Measurements from ENCODE around the gene RGS6.

Gene RGS6

DNA sequence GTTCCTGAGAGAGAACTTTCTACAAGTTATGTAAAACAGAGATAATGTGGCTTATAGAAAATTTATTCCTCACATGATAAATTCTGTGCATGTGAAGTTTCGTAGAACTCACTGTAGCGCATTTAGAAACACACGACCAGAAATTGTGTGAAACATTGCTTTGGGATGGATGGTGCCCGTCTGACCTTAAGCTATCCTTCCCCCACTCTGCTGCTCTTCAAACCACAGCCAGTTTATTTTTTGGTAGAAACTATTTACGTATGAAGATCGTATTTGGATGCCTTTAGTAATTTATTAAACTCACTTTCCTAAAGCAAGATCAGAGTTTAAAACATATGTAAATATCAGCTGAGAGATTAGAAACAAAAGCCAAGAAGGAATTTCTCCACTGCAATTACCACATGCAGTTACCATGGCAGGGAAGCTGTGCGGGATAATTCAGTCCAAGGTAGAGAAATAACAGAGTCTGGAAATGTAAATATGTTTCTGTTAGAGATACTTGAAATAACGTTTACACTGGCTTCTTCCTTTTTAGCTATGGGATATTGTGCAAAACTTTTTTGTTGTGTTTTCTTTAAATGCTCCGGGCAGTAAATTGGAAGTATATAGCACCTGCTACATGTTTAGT is 382.7 kb downstream of the RGS6 start:
- DNase-seq (ENCODE audit: low read depth), result no peak

DNA sequence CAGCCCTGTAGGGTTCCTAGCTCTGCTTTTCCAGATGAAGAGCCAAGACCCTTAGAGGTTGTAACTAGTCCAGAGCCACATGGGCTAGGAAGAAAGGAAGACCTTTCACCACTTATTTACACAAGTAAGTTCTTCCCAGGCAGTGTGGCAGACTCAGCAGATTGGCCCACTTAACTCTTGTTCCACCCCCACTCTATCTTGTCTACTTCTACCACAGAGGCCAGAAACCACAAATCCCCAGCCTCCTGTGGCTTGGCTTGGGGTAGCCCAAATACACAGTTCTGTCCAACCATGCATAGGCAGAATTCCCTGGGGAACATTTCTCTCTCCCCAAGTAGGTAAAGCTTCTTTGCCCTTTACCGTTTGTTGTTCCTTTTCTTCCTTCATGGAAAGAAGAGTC is 383.5 kb downstream of the RGS6 start:
- no peak for DNase-seq (ENCODE audit: low read depth)

DNA sequence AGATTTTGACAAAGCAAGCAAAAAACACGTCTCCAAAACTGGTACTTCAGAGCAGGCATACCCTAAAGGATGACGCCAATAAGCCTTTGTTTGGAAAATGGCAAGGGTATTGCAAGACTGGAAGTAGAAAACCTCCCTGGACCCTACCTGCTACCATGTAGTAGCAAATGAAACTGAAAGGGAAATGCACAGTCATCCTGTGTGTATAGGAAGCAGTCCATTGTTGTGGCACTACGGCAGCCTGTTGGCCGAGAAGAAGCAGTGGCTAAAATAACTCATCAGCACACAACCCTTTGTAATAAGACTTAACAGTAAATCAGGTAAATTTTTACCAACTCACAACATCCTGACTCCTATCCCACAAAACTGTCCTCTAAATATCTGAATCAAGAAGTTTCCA is 386.4 kb downstream of the RGS6 start:
- DNase-seq (ENCODE audit: low read depth), result no peak

DNA sequence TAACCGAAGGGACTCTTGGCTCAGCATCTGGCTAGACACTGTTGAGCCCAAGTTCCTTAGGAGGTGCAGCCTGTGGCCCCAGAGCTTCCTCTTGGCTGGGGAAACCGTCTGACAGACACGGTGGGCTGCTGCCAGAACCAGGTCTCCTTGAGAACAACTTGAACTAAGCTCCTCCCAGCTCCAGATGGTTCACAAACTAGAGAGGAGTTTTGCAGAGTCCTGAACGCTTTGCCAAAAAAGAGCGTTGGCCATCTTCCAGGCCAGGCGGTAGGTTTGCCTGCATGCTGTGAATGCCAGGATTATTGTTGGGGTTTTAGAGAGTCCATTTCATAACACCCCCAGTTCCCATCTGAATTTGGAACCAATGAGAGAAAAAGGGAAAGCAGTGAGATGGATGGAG is 399.8 kb downstream of the RGS6 start:
- no peak for DNase-seq (ENCODE audit: low read depth)

DNA sequence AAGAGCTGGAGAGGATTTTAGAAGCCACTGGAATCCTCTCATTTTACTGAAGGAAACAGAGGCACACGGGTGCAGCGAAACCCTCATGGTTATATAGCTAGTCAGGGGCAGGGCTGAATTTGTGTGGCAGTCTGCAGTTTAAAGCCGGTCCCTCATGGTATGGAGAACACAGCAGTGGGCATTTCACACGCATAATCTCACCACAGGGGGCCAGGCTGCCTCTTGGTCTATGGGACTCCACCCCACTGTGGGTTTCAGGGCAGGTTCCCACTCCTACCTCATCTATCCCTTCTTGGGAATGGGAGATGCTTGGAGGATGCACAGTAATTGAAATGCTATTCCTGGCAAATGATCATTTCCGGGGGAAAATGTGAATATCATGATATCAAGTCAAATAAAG is 400.6 kb downstream of the RGS6 start:
- no peak for DNase-seq (ENCODE audit: low read depth)

DNA sequence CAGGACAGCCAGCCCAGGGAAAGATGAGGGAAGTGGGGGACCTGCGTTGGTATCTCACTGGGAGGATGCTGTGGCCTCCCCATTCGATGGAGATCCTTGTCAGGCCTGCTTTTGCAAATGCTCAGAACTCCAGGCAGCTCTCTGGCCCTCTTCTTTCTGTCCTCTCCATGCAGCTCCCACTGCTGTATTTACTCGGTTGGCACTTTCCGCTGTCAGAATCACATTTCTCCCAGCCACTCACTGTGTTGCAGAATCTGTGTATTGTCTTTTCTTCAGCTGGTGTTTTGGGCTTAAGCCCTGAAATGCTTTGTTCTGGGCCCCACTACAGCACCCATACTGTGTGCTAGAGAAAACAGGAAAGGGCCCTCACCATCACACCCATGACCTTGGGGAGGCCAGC is 401.1 kb downstream of the RGS6 start:
- DNase-seq (ENCODE audit: low read depth), result no peak

DNA sequence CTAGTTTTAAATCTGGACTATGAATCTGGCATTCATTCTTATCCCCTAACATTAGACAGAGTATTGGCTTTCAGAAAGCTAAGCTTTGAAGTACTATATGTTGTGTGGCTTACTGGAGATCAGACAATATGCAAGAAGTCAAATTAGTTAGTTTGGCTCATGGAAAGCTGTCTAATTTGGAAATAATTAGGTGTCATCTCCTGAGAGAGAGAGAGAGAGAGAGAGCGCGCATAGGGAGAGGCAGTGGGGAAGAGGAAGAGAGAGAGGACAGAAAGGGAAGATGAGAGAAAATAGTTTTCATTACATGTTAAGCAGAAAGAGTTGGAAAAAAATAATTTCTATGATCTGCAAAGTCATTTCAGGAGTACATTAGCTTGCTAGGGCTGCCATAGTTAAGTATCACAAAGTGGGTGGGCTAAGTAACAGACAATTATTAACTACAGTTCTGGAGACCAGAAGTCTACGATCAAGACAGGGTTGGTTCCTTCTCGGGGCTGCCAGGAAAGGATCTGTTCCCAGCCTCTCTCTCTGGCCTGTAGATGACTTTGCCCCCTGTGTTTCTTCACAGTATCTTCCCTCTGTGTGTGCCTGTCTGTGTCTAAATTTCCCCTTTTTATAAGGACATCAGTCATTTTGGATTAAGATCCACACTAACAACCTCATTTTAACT is 404.2 kb downstream of the RGS6 start:
- DNase-seq (ENCODE audit: low read depth), result no peak

DNA sequence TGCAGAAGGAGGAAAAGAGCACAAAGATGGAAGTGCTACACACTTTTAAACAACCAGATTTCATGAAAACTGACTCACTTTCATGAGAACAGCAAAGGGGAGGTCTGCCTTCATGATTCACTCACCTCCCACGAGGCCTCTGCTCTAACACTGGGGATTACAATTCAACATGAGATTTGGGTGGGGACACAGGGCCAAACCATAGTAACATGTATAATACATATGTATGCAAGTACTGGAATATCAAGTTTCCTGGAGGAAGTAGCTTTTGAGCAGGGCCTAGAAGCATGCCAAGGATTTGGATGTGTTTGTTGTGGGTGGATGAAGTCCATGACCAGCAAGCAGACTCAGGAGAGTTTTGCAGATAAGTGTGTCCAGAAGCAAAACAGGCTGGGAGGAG is 409.0 kb downstream of the RGS6 start:
- no peak for DNase-seq (ENCODE audit: low read depth)

DNA sequence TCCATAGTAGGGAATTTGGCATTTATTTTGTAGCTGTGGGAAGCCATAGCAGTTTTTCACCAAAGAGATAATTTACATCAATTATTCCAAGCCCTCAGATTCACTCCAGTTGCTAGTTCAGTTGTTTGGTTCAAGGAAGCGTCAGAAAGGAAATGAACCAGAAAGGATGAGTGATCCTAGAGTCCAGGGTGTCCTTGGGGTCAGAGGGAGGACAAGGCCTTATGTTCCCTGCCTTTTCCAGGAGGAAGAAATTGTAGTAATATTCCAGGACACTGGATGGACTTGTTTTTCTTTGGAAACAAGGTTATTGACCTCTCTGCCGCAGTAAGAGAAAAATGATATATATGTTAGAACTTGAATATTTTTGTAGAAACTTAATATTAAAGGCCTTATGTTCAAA is 409.5 kb downstream of the RGS6 start:
- no peak for DNase-seq (ENCODE audit: low read depth)

DNA sequence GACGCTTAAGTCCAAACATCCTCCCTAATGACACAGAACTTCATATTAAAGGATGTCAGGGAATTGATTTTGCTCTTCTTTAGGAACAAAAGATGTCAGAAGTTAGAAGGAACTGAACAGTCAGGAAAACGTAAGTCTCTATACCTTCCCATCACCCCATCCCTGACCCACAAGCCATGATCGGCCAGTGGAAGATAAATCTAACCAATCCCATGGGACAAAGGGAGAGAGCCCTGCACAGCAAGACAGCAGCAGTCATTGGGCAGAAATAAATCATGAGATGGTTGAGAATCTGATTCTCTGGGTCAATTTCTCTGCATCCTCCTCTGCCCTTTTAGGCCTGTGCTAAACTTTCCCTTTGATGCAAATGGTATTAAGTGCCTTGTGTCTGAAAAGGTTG is 414.9 kb downstream of the RGS6 start:
- no peak for DNase-seq (ENCODE audit: low read depth)

DNA sequence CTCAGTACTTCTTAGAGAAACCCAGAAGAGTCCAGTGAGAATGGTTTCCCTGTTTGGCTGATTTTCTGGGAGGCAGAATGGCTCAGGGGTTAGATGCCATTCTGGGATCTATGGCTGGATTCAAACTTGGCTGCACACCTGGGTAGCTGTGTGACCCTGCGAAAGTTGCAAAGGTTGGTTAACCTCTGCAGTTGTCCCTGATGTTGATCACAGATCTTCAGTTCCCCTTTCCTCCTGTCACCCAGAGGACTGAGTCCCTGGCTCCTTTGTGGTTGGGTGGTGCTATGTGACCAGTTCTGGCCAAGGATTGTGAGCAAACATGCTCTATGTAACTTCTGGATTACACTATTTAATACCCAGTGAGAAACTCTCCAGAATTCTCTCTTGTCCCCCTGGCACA is 418.0 kb downstream of the RGS6 start:
- DNase-seq (ENCODE audit: low read depth), result no peak

DNA sequence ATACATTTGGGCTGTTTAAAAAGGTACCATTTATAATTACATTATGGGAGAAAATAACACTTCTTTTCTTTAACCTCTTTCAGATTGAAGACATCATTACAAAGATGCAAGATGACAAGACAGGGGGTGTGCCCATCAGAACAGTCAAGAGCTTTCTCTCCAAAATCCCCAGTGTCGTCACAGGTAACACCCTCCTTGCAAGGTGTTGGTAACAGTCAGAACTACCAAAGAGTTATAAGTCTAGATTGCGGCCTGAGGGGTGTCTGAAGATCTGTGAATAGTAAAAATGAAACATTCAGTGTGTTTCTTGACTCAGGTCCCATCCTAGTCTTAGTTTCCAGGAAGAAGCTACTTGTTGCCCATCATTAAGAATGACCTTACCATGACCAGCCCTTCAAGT is 419.8 kb downstream of the RGS6 start:
- no peak for DNase-seq (ENCODE audit: low read depth)

DNA sequence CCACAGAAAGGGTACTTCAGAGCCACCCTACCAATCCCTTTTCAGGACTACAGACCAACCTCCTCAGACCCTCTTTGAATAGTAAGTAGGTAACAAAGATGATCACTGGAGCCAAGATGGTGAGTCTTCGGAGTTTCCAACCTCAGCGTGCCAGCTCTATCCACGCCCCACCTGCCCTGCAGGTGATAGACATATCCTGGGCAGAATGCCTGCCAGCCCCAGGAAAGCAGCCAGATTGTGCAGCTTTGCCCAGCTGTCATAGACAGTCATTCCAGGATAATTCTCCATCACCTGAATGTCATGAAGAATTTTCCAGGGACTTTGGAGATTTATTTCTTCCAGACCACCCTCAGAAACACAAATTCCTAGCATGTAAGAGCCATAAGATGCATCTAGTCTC is 434.4 kb downstream of the RGS6 start:
- DNase-seq (ENCODE audit: low read depth), result no peak

DNA sequence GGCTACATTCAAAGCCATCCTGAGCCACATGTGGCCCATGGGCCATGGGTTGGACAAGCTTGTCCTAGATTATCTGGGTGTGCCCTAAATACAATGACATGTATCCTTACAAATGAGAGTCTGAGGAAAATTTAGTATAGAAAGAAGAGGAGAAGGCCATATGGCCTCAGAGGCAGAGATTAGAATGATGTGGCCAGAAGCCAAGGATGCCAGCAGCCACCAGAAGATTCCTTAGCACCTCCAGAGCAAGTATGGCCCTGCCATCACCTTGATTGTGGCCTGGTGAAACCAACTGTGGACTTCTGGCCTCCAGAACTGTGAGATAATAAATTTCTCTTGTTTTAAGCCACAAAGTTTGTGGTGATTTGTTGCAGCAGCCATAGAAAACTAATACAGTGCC is 436.9 kb downstream of the RGS6 start:
- DNase-seq (ENCODE audit: low read depth), result no peak

DNA sequence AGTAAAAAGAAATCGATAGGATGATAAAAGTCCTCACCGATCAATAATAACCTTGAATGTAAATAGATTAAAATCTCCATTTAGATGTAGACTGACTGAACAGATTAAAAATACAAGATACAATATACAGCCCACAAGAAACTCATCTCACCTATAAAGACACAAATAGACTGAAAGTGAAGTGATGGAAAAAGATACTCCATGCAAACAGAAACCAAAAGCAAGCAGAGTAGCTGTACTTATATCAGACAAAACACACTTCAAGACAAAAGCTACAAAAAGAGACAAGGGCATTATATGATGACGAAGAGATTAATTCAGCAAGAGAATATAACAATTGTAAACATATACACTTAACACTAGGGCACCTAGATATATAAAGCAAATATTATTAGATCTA is 444.8 kb downstream of the RGS6 start:
- no peak for DNase-seq (ENCODE audit: low read depth)

DNA sequence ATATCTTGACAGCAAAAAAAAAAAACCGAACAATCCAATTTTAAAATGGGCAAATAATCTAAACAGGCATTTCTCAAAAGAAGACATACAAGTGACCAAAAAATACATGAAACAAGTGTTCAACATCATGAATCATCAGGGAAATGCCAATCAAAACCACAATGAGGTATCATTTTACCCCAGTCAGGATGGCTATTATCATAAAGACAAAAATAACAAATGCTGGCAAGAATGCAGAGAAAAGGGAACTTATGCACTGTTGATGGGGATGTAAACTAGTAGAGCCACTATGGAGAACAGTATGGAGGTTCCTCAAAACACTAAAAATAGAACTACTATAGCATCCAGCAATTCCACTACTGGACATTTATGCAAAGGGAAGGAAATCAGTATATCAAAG is 448.2 kb downstream of the RGS6 start:
- no peak for DNase-seq (ENCODE audit: low read depth)

DNA sequence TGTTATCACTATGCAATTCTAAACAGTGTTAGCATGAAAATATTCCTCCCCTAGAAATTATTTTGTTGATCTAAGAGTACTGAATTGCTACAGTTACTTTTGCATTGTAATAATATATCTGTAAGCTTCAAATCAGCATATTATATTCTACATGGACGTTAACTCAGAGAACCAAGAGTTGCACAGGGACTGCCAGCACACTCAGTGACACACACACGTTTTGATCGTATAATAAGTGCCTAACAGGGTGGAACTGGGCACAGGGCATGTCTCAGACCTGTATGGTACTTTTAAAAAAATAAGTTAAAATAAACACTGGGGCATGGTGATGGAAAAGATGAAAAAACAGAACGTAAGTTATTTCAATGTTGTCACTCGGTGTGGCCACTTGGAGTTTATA is 451.6 kb downstream of the RGS6 start:
- DNase-seq (ENCODE audit: low read depth), result no peak

DNA sequence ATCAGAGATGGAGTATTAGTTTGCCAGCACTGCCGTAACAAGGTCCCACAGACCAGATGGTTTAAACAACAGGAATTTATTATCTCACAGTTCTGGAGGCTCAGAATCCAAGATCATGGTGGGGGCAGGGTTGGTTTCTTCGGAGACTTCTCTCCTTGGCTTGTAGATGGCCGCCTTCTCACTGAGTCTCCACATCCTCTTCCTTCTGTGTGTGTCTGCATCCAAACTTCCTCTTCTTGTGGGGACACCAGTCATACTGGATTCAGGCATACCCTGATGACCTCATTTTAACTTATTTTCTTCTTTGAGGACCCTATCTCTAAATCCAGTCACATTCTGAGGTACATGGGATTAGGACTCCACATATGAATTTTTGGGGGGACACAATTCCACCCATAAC is 455.5 kb downstream of the RGS6 start:
- no peak for DNase-seq (ENCODE audit: low read depth)

DNA sequence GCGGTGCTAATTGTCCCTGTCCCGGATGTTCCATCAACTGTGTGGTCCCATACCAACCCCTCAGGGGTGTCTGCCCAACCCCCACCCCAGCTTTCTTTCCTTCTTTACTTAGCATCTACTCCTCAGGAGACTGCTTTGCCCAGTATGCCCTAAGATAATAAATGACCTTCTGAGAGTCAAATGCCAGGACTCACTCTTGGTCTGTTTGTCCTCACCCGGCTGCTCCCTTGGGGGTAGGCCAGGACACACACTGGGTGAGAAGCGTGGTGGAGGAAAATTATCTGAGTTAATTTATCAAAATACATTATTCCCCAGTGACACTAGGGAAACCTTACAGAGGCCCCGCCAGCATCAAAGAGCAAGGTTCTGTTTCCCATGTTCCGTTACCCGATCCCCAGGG is 457.0 kb downstream of the RGS6 start:
- DNase-seq (ENCODE audit: low read depth), result no peak

DNA sequence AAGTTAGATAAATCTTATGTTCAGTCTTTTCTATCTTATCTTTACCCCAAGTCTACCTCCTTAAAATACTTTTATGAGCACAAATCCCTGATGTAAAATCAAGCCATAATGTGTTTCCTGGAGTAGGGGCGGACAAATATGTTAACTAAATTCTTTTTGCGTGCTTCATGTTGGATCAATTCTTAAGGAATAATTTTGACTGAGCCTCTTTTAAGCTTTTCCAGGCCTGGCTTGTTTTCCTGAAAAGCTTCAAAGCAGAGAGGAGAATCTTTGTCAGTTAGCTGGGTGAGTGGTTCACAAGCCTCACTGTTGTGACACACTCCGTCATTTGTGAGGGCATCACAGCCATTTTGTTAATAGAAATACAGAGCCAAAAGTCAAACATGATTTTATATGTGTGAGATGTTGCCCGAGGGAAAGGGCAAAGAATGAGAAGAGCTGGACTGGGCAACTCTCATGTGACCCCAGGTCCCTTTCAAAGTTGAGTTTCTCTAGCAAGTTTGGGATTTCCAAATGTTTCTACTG is 468.9 kb downstream of the RGS6 start:
- no peak for DNase-seq (ENCODE audit: low read depth)

DNA sequence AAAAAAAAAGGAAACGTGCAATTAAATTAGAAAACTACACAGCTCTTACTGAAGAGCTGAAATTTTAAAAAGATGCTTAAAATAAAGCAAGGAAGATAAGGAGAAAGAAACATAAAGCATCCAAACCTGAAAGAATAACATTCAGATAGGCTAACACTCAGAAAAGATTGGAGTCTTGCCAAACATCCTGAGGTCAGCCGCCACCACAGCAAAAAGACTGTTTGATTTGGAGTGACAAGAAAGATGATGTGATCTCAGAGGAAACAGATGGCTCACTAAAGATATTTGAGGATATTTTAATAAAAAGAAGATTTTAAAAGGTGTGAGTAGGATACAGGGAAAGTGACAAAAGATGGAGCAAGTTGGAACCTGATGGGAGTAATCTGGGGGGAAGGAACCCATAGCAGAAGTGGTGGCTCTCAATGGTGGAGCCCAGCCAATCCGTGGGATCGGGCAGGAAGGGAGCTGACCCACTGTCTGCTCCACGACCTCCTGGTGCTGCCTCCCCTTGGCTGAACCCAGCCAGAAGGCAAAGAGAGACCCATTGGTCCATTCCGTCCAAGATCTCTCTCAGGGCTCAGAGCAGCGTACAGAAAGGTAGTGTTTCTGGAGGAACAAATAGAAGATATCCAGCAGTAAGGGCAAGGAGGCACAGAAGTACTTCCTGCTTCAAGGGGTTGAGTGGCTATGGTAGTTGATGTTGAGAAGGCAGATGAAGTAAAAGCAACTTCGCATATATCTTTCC is 469.6 kb downstream of the RGS6 start:
- DNase-seq (ENCODE audit: low read depth), result no peak

DNA sequence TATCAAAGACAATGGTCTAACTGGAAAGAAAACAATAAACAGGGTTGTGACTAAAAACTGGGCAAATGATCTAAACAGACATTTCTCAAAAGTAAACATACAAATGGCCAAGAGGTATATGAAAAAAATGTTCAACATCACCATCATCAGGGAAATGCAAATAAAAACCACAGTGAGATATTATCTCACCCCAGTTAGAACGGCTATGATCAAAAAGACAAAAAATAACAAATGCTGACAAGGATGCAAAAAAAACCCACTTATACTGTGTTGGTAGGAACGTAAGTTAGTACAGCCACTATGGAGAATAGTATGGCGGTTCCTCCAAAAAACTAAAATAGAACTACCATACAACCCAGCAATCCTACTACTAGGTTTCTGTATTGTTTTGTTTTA is 470.1 kb downstream of the RGS6 start:
- DNase-seq (ENCODE audit: low read depth), result no peak

DNA sequence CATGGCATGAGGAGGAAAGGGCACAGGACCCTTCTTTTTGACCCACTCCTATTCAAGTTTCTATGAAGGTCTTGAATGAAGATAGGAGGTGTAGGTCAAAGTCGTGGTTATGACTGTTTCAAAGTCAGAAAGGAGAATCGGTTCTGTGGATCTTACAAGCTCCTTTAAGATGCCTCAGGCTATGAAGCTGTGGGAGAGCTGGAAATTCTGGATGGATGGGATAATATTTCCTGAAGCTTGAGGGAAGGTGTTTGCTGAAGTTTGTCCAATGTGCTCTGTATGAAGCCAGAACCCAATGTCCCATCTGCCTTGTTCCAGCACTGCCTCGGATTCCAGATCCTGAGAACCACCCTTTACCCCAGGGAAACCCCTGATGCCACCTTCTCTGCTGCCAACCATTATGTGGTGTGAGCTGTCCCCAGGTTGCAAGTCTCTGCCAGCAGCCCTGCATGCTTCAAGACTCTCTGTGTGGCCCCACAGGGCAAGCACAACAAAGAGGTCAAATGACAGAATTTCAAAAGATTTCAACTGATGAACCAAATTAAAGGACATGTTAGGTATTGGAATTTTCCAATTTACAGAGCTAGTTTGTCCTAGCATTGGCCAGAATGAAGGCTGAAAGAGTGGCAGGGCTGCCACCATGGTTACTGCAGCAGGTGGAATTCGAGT is 472.0 kb downstream of the RGS6 start:
- DNase-seq (ENCODE audit: low read depth), result no peak
